ENCODE results near the gene IMPDH1.

DNA sequence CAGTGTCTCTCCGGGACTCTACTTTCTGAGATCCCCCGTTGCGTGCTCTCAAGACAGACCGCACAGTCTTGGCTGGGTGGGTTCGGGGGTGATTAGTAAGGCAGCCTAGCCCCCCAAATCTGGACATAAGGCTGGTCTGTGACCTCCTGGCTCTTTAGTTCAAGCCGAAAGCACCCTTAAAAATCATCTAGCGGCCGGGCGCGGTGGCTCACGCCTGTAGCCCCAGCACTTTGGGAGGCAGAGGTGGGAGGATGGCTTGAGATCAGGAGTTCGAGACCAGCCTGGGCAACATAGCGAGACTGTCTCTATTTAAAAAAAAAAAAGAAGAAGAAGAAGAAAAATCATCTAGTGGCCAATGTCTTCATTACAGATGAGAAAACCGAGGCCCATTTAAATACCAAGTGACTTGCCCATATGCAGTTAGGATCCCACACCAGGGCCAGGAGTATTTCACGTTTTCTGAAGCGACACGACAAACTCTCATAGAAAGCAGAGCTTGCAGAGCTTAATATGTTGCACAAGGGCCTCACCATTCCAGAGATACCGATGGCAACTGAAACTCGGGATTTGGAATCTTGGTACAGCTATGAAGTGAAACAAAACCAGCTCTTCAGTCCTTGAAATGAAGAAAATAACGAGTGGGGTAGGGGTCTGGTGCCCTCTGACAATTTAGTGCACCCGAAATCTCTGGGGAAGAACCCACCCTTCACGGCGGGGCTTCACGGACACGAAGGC, 45.2 kb upstream of the IMPDH1 start:
- TF ChIP-seq, protein P1, sequence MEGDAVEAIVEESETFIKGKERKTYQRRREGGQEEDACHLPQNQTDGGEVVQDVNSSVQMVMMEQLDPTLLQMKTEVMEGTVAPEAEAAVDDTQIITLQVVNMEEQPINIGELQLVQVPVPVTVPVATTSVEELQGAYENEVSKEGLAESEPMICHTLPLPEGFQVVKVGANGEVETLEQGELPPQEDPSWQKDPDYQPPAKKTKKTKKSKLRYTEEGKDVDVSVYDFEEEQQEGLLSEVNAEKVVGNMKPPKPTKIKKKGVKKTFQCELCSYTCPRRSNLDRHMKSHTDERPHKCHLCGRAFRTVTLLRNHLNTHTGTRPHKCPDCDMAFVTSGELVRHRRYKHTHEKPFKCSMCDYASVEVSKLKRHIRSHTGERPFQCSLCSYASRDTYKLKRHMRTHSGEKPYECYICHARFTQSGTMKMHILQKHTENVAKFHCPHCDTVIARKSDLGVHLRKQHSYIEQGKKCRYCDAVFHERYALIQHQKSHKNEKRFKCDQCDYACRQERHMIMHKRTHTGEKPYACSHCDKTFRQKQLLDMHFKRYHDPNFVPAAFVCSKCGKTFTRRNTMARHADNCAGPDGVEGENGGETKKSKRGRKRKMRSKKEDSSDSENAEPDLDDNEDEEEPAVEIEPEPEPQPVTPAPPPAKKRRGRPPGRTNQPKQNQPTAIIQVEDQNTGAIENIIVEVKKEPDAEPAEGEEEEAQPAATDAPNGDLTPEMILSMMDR (IDR thresholded peaks at IDR 0.05): no peak
- TF ChIP-seq, protein P2, sequence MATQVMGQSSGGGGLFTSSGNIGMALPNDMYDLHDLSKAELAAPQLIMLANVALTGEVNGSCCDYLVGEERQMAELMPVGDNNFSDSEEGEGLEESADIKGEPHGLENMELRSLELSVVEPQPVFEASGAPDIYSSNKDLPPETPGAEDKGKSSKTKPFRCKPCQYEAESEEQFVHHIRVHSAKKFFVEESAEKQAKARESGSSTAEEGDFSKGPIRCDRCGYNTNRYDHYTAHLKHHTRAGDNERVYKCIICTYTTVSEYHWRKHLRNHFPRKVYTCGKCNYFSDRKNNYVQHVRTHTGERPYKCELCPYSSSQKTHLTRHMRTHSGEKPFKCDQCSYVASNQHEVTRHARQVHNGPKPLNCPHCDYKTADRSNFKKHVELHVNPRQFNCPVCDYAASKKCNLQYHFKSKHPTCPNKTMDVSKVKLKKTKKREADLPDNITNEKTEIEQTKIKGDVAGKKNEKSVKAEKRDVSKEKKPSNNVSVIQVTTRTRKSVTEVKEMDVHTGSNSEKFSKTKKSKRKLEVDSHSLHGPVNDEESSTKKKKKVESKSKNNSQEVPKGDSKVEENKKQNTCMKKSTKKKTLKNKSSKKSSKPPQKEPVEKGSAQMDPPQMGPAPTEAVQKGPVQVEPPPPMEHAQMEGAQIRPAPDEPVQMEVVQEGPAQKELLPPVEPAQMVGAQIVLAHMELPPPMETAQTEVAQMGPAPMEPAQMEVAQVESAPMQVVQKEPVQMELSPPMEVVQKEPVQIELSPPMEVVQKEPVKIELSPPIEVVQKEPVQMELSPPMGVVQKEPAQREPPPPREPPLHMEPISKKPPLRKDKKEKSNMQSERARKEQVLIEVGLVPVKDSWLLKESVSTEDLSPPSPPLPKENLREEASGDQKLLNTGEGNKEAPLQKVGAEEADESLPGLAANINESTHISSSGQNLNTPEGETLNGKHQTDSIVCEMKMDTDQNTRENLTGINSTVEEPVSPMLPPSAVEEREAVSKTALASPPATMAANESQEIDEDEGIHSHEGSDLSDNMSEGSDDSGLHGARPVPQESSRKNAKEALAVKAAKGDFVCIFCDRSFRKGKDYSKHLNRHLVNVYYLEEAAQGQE (IDR thresholded peaks at IDR 0.05; ENCODE audit: insufficient read depth in 1 of 2, low read depth in 2 of 2, low read length in 1 of 2): no peak
- TF ChIP-seq POLR2AphosphoS5 (IDR thresholded peaks at IDR 0.05; ENCODE audit: low read depth, low read length): no peak; the same call in 1 of the 2 replicates
- no peak for TF ChIP-seq SIN3A (IDR thresholded peaks at IDR 0.05; ENCODE audit: borderline replicate concordance, insufficient read depth, low read depth, low read length)
- TF ChIP-seq TCF7L2 (IDR thresholded peaks at IDR 0.05; ENCODE audit: low read depth, low read length): no peak

Data from Panc1 (cell line).